Measurements from ENCODE around the gene SLC39A8.
"Not testable (repeated sequence)": the region's sequence is repeated elsewhere in the genome, so short reads cannot be mapped to it uniquely, and the experiment has no call there.

Gene SLC39A8

DNA sequence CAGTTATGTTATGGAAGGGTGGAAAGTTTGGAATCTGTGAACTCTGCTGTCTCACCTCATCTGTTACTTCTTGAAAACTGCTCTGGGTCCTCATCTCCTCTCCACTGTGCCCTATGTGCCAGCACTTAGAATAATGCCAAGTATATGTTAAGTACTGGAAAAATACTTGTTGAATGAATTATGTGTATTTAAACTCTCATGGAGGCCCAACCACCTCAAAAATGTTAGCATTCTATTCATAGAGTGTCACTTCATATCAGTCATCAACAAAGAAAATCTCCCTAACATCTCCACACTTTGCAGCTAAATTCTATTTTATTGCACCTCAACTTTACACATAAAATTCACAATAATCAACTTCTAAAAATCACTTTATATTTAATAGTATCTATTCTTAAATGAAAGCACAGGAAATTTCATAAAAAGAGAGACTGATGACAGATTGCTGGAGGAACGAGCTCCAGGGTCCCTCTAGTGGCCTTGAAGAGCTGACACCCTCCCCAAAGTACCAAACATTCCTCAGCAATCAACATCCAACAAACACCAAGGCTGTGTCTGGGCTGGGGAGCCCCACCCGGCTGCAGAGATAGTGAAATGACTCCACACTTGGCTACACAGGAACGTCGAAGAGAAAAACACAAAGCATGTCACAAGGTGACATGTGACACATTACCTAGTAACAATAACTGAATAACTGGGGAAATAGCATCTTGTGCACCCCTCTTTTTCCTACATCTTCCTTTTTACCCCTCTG lies 45.8 kb downstream of the SLC39A8 start:
- peak; percentile 23 for DNase-seq (ENCODE audit: low spot score)

DNA sequence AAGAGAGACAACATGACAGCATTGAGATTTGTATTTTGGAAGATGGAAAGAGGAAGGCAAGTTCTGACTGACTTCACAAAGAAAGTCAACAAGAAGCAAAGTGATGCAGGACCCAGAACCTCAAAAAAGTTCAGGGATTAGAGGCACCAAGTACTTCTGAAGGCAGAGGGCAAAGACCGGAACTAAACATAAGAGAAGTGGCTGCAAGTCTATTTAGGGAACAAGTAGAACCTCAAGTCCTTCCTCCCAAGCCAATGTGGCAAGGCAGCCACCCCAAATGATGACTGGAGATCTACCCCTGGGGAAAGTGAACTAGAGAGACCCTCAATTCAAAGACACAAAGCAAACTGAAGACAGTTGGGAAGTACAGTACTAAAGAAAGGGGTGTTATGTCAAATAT lies 46.6 kb downstream of the SLC39A8 start:
- no peak for DNase-seq (ENCODE audit: low spot score)

DNA sequence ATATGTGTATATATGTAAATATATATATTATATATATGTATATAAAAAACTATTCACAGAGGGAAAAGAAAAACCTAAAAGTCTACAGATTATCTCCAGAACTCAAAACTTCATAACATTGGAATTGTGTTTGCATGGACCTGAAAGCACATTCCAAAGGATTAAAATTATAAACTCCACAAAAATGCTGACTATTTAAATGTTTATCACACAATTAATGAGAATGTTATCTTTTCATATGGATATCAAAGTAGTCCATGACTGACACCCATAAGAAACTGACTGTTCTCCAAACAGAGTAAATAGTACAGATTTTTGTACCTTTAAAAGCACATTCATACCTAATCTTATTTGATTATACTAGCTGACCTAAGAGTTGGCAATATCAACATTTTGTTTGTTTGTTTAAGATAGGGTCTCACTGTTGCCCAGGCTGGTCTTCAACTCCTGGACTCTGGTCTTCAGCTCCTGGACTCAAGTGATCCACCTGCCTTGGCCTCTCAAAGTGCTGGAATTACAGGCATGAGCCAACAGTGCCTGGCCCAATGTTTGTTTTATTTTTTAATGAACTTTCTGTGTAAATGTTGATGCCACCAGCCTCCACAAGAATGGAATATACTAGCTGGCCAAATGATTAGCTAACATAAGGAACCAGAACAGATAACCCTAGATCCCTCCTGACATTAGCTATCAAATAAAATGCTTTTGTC lies 50.0 kb downstream of the SLC39A8 start:
- DNase-seq (ENCODE audit: low spot score), result no peak

DNA sequence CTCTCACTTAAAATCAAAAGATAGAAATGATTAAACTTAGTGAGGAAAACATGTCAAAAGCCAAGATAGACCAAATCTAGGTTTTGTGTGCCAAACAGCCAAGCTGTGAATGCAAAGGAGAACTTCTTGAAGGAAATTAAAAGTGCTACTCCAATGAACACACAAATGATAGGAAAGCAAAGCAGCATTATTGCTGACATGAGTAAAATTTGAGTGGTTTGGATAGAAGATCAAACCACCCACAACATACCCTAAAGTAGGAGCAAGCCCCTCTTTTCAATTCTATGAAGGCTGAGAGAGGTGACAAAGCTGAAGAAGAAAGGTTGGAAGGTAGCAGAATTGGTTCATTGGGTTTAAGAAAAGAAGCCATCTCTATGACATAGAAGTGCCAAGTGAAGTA lies 56.8 kb downstream of the SLC39A8 start:
- DNase-seq (ENCODE audit: low spot score), result no peak

DNA sequence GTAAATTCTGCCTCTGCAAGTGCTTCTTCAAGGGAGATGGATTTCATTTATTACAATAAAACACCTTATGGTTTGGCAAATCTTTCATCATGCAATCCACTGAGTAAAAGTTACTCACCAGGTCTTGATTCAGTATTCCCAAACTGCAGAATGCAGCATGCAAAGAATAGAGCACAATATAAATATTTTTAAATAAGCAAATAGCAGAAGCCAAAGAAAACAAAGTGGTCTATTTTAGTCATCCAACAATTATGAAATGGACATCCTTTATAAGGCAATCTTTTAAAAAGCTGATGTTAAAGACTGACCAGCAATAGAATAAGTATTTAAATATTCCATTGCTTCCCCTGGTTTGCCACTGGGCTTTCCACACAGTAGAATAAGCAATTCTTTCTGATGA lies 59.5 kb downstream of the SLC39A8 start:
- DNase-seq (ENCODE audit: low spot score), result no peak

DNA sequence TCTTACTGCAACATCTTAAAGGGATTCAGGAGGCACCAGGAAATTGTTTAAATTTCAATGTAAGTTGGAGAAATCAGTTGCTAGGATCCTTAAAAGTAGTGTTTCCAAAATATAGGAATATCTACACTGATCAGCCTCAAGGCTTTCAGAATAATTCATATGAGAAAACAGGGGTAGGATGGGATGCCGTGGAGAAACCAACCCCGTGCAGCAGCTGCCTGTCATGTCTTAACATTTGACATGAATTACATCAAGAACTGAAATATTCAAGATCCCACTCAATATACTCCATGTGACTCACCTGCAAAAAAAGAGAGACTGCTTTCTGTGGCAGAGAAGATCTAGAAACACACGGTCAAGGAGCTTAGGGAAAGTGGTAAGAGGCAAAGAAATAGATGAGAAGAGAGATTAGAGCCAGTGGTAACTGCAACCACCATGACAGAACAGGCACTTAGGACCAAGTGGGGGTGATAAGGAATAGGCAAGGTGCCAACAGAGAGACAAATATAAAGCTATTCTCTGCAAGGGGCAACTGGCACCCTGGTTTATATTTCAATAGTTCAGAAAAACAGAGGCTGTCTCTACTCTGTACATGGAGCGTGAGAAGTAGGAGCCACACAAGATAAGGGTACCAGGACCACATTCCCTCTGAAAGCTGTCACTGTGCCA lies 64.0 kb downstream of the SLC39A8 start:
- DNase-seq (ENCODE audit: low spot score), result no peak

DNA sequence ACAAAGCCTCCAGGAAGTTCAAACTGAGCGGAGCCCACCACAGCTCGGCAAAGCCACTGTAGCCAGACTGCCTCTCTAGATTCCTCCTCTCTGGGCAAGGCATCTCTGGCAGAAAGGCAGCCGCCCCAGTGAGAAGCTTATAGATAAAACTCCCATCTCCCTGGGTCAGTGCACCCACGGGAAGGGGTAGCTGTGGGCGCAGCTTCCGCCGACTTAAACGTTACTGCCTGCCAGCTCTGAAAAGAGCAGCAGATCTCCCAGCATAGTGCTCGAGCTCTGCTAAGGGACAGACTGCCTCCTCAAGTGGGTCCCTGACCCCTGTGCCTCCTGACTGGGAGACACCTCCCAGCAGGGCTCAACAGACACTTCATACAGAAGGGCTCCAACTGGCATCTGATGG lies 72.0 kb downstream of the SLC39A8 start:
- not testable (repeated sequence) for DNase-seq (ENCODE audit: low spot score)

DNA sequence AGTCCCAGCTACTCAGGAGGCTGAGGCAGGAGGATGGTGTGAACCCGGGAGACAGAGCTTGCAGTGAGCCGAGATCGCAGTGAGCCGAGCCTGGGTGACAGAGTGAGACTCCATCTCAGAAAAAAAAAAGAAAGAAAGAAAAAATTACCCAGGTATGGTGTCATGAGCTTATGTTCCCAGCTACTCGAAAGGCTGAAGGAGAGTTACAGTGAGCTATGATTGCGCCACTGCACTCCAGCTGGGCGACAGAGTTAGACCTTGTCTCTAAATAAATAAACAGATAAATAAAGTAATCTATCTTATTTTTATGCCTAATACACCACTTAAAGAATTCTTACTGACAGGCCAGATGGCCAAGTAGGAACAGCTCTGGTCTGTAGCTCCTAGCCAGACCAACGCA lies 73.0 kb downstream of the SLC39A8 start:
- no peak for DNase-seq (ENCODE audit: low spot score)

DNA sequence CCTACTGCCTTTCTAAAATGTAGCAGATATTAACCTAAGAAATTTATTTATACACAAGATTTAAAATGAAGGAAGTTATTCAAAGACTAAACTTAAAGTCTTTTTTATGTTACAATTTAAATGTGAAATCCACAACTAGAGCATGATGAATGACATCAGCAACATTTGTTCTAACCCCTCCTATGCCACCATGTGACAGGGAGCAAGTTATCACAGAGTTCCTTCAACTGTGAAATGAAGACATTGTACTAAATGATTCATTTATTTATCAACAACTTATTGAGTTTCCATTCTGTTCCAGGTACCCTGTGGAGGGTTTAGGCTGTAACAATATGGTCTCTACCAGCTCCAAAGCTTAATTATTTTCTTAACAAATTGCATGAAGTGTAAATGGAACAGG lies 76.9 kb downstream of the SLC39A8 start:
- DNase-seq (ENCODE audit: low spot score), result peak; percentile 26

DNA sequence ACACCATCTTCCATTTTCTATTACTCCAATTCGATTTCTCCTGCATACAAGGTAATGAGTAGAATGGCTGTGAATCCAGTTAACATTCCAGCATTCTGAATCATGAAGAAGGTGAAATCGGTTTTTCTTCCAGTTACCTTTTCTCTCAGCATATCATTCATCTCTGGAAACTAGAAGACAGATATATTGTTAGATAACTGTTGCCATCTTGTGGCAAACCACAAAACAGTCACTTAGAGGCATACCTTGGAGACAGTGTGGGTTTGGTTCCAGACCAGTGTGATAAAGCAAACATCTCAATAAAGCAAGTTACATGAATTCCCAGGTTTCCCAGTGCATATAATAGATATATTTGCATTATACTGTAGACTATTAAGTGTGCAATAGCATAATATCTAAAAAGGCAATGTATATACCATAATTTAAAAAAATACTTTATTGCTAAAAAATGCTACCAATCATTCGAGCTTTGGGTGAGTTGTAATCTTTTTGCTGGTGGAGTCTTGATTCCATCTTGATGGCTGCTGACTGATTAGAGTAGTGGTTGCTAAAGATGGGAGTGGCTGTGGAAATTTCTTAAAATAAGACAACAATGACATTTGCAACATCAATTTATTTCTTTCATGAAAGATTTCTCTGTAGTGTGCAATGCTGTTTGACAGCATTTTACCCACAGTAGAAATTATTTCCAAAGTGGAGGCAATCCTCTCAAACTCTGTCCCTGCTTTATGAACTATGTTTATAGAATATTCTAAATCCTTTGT lies 82.1 kb downstream of the SLC39A8 start:
- peak; percentile 72 for DNase-seq (ENCODE audit: low spot score)

DNA sequence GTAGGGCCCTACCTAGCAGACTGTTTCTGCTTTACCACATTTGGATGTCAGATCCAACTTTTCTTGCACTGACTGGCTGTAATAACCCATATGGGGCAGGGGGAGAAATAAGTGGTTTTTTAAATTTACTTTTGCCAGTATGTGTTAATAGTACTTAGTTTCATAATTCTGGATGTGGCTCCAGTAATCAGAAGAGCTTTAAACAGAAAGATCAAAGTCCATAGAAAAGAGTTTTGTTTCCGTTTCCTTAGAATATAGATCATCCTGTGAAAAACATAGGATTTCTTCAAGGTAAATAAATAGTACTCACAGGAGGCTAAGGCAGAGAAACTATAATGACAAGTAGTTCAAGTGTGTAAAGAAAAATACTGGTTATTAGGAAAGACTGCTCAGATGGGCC lies 85.6 kb downstream of the SLC39A8 start:
- DNase-seq (ENCODE audit: low spot score), result no peak

DNA sequence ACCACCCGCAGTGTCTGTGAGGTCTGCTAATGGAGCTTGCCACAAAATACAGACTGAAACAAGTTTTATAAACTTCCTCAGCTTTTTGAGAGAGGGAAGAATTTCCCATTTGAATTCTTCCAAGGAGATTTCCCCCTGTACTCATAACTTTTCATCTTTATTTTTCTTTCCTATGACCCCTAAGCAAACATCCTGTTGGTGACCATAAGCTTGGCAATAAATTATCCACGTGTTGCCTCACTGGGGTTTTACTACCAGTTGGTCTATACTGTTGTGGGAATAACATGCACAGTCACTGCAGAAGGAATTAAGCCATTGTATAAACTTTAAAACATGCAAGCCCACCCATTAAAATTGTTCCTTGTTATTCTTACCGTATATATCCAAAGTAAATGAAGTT lies 86.2 kb downstream of the SLC39A8 start:
- no peak for DNase-seq (ENCODE audit: low spot score)

DNA sequence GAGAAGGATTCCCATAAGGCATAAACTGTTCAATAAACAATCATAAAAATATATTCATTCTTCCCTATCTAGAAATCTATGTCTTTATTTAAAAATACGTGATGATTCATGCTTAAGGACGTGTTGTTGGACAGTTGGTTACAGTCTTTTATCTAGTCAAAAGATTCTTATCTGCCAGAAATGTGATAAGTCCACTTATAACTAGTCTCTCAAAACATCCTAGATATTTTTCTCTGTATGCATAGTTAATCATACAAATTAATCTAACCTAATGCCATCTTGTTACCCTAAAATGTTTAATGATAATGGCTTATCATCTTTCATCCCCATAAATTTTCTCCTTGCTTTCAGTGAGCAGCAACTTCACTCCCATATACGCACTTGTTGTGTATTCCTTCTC lies 89.0 kb downstream of the SLC39A8 start:
- no peak for DNase-seq (ENCODE audit: low spot score)

DNA sequence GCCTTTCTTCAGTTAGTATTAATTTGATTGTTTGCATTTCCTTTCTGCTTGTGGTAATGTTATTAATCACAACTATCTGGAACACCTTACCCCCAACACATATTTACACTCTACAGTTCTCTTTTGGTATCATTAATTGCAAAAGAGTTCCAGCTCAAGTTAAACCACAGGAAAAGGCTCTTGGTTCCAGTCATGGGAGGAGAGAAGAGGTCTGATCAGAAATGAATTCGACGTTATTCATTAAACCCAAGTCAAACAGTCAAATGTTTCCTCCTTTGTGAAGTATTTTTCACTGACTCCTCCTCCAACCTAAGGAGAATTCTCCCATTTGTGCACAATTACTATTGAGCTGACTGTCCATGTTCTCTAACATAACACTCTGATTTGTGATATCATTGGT lies 91.4 kb downstream of the SLC39A8 start:
- DNase-seq (ENCODE audit: low spot score), result no peak

DNA sequence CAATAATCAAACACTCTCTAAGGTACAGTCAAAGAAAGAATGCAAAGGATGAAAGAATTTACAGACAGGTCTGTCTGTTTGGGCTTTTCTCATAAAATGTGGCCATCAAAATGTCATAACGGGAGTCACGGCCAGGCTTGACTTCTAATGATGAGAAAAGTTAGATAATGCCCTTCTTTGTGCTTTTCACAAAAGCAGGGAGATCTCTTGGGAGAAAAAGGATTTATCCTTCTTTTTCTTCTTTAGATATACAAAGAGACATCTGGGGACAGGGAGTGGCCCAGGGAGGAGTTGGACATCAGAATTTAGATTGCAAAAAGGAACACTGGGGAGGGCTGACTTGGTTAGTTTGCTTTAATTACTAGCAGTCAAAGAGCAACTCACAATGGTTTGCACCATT lies 93.1 kb downstream of the SLC39A8 start:
- DNase-seq (ENCODE audit: low spot score), result no peak

DNA sequence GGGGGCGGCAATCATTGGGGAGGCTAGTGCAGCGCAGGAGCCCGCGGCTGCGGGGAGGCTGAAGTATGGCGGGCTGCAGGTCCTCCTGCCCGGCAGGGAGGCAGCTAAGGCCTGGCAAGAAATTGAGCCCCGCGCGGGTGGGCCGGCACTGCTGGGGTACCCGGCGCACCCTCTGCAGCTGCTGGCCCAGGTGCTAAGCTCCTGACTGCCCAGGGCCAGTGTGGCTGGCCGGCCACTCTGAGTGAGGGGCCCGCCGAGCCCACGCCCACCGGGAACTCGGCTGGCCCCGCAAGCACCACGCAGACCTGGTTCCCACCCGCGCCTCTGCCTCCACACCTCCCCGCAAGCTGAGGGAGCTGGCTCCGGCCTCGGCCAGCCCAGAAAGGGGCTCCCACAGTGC lies 94.9 kb downstream of the SLC39A8 start:
- DNase-seq (ENCODE audit: low spot score), result no peak

DNA sequence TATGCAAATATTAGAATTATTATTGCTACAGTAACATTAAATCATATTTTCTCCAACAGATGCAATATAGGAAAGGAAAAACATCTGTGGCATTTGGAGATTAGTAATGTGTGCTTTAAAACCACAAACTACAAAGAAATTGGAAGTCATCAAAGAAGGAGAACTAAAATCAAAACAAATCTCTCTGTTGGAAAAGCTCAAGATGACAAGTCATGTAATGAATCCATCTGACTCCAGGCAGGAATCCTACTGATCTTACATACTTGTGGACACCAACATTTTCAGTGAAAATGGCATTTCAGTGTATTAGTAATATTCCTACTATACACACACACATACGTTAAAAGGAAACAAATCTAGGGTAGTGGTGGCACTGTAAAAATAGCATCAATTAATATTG lies 98.2 kb downstream of the SLC39A8 start:
- no peak for DNase-seq (ENCODE audit: low spot score)

DNA sequence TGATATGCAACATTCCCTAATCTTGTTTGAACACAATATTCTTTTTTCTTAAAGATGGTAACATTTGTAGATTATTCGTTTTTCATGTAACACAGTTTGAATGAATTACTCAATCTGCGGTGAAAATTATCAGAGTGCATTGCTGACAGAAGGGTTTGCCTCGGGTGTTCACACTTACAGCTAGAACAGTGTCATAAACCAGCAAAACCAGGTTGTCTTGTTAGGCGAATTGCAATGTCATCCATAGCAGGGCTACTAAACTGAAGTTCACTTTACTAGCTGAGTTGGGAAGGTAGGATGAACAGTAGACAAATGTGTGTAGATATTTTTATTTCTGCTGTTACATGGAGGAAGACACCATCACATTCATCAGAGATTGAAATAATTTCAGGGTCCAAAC lies 98.9 kb downstream of the SLC39A8 start:
- no peak for DNase-seq (ENCODE audit: low spot score)

DNA sequence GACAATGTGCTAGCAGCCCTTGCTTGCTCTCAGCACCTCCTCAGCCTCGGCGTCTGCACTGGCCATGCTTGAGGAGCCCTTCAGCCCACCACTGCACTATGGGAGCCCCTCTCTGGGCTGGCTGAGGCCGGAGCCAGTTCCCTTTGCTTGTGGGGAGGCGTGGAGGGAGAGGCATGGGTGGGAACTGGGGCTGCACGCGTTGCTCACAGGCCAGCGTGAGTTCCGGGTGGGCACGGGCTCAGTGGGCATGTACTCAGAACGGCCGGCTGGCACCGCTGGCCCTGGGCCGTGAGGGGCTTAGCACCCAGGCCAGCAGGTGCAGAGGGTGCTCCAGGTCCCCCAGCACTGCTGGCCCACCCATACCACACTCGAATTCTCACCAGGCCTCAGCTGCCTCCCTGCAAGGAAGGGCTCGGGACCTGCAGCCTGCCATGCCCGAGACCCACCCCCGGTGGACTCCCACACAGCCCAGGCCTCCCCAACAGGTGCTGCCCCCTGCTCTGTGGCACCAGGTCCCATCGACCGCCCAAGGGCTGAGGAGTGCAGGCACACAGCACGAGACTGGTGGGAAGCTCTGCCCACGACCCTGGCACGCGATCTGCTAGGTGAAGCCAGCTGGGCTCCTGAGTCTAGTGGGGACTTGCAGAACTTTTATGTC lies 100.3 kb downstream of the SLC39A8 start:
- DNase-seq (ENCODE audit: low spot score), result no peak

DNA sequence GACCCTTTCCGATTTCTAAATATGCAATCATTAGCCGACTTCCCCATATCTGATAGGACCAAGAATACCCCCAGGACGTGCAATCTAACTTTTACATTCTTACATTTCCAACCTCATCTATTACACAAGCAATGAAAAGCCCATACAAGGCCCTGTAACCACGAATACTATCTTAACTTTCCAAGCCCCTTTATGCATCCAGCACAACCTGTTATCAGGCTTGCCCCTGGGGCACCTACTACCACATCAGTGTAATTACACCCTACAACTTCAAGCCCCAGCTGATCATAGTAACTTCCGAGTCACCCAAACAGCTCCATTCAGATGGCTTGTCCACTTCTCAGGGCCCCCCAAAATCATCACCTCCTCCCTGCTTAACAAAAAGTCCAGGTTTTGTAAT lies 102.0 kb downstream of the SLC39A8 start:
- DNase-seq (ENCODE audit: low spot score), result not testable (repeated sequence)

DNA sequence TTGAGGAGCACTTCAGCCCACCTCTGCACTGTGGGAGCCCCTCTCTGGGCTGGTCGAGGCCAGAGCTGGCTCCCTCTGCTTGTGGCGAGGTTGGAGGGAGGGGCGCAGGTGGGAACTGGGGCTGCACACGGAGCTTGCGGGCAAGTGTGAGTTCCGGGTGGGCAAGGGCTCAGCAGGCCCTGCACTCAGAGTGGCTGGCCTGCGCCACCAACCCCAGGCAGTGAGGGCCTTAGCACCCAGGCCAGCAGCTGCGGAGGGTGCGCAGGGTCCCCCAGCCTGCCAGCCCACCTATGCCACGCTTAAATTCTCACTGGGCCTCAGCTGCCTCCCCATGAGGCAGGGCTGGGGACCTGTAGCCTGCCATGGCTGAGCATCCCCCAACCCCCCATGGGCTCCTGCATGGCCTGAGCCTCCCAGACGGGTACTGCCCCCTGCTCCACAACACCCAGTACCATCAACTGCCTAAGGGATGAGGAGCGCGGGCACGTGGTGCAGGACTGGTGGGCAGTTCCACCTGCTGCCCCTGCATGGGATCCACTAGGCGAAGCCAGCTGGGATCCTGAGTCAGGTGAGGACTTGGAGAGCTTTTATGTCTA lies 110.9 kb downstream of the SLC39A8 start:
- no peak for DNase-seq (ENCODE audit: low spot score)

DNA sequence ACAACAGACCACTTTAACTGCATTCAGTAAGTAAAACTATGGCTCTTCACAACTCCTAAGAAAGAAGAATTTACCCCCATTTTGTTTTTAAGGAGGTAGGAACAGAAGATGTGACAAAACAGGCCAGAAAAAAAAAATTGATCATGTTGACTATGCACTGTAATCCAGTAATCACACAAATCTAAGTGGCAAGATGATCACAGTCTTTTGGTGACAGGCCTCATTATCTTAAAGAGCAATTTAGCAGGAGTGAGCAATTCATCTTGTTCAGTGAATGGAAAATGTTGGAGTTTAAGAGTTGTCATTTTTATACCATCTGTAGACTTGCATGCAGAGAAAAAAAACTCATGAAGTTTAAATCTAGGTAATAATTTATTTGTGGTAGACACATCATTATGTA lies 115.1 kb downstream of the SLC39A8 start:
- no peak for DNase-seq (ENCODE audit: low spot score)

Measured in COLO829 (cell line).